COLO668 (cell line): Measurements from ENCODE around the gene MRPL20.
"Not testable (repeated sequence)": the region's sequence is repeated elsewhere in the genome, so short reads cannot be mapped to it uniquely, and the experiment has no call there.

Experiments used
- DNase-seq: peaks from one replicate; lab custom pipeline; 2025; ENCODE audit not compliant: unreplicated experiment; lab: John Stamatoyannopoulos, UW

Gene MRPL20

DNA sequence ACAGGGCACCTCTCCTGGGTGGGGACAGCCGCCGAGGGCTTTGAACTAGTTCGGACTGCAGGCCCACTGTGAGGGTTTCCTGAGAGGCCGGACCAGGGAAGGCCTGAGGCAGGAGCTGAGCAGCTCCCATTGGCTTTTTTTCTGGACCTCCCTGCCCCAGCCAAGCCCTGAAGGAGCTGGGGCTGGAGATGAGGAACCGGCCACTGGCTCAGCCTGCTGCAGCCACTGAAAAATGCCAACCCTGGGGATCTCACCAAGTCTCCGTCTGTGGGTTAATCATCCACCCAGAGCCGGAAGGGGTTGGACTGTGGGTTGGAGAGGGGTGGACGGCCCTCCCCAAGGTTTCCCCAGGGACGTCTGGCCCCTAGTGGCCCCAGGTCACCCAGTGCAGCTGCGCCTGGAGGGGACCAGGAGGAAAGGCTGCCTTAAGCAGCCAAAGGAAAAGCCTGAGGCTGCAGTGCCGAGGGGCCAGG, 30.8 kb upstream of the MRPL20 start:
- DNase-seq: peak; percentile 95

DNA sequence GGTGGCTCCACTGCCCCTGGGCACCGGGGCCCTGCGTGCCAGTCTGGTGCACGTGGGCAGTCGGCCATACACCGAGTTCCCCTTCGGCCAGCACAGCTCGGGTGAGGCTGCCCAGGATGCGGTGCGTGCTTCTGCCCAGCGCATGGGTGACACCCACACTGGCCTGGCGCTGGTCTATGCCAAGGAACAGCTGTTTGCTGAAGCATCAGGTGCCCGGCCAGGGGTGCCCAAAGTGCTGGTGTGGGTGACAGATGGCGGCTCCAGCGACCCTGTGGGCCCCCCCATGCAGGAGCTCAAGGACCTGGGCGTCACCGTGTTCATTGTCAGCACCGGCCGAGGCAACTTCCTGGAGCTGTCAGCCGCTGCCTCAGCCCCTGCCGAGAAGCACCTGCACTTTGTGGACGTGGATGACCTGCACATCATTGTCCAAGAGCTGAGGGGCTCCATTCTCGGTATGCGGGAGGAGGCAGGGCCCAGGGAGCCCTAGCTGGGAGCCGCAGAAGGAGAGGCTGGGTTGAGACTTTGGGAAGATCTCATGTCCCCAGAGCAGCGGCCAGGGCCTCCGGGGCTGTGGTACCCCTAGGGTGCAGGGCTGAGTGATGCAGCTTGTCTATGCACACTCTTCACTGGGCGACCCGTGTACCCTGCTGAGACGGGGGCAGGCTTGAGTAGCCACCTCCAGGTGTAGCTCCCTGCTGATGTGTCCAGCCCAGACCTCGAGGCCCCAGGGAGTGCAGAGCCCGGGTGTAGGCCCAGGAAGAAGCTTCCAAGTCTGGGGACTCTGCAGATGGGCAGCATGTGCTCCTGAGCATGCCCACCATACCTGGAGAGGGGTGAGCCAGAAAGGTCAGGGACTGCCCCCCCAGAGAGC, 30.2 kb upstream of the MRPL20 start:
- DNase-seq: peak; percentile 79

DNA sequence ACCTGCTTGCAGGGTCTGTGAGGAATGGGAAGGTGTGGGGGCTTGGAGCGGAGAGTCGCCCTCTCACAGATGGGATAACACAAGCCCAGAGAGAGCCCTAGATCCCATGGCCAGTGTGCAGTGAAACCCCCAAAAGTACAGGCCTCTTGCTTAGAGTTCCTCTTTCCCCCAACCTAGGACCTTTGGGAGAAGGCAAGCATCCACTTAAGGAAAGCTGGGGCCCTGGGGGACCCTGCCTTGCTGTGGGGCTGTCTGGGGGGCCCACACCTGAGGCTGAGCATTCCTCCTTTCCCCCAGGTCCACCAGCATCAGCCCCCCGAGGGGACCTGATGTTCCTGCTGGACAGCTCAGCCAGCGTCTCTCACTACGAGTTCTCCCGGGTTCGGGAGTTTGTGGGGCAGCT, 29.5 kb upstream of the MRPL20 start:
- no peak for DNase-seq

DNA sequence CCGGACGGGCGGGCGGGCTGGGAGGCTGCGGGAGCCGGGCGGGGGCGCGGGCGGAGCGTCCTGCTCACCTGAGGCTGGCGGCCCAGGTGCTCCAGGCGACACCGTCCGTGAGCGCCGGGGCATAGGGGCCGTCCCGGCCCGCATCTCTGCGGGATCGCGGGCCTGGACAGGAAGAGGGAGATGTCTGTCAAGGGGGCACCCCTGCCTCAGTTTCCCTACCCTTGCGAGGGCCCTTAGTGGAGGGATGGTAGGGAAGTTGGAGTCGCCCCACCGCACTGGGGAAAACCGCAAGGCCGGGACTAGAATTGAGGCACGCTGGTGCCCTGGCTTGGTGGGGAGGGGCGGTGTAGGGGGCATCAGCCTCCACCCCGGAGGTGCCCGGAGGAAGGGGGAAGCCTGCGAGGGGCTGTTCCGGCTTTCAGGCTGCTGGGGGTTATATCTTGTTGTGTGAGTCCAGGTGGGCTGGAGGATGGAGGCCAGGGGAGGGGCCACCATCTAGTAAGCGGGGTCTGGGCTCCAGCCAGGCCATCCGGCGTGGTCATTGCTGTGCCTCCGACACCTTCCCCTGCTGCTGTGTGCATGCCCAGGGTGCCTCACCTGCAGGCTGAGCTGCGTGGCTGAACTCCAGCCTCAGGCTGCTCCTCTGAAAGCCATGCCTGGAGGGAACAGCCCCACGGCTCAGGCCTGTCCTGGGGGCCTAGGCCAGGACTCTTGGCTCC, 29.0 kb upstream of the MRPL20 start:
- peak; percentile 67 for DNase-seq

DNA sequence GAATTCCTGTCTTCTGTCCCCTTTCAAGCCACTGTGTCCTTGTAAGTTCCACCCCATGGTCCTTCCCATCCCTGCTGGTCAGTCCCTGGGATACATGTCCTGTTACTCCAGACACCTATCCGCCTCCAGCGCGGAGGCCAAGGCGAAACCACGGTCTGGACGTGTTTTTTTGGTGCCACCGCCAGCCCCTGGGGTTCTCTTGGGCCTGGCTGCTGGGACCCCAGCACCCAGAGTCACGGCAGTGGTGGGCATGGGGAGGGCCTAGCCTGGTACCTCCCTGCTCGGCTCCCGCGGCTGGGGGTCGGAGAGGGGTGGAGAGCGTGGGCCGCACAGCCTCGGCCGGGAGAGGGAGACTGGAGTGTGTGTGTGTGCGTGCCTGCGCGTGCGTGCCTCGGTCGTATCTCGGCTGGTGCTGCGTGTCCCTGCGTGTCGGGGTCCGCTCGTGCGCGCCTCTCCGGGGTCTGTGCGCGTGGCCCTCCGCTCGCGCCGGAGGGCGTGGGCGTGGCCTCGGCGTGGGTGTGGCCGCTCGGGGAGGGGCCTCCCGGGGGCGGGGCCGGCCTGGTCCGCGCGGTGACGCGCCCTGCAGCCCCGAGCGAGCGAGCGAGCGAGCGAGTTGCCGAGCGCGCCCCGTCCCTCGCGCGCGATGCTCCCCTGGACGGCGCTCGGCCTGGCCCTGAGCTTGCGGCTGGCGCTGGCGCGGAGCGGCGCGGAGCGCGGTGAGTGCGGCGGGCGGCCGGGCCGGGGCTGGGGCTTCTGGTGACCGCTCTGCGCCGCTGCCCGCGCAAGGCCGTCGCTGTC, 28.2 kb upstream of the MRPL20 start, which contains the start of gene VWA1:
TSS of gene VWA1 (plus strand) at position 585 of the 798 bp plus-strand sequence. CDS start at position 644, 59 bp downstream.
- DNase-seq: peak; percentile 97

DNA sequence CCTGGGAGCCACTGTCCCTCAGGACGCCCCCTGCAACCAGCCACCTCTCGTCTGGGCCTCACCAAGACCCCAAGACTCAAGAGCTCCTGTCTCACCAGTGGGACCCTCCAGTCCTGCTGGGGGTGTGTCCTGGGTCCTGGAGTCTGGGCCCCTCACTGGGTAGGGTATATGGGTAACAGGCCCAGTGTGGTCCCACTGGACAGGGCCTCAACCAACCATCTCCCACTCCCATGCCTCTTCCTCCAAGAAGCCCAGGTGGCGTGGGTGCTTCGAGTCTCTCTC, 27.7 kb upstream of the MRPL20 start:
- no peak for DNase-seq

DNA sequence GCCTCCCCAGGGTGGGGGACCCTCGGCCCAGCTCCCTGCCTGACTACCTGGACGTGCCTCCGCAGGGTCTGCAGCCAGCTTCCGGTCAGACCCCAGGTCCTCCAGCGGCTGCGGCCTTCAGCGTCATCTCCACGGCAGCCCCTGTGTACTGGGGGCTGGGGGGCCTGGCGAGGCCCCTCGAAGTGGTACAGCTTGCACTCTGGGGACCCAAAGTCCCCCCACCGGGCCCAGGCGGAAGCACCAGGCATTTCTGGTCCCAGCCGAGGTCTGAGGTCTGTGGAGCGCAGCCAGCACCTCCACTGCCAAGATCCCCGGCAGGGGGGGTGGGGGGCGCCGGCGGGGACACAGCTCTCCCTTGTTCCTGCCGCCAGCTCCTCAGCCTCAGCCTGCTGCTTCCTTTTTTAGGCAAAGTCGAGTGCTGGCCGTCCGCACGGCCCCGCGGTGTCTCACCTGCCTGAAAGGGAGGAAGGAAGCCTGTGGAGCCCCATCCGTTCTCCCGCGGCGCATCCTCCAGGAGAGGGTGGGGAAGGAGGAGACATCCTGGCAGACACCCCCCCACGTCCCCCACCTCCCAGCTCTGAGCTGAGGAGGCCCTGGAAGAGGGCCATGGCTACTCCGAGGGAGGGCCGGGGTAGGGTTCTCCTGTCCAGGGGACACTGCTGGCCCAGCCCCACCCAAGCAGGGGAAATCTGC, 27.2 kb upstream of the MRPL20 start:
- DNase-seq: peak; percentile 71

DNA sequence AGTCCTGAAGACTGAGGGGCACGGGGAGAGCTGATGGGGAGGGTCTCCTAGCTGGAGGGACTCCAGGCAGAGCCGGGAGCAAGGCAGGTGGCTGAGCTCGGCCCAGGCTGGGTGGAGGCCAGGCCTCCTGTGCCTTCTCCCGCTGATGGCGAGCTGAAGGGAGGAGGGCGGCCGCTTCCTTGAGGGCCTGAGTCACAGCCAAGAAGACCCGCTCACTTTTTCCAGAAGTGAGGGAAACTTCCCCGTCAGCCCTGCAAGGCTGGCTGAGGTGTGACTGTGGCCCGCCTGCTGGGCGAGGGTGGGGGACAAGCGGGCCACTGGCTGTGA, 26.7 kb upstream of the MRPL20 start:
- DNase-seq: peak; percentile 73

DNA sequence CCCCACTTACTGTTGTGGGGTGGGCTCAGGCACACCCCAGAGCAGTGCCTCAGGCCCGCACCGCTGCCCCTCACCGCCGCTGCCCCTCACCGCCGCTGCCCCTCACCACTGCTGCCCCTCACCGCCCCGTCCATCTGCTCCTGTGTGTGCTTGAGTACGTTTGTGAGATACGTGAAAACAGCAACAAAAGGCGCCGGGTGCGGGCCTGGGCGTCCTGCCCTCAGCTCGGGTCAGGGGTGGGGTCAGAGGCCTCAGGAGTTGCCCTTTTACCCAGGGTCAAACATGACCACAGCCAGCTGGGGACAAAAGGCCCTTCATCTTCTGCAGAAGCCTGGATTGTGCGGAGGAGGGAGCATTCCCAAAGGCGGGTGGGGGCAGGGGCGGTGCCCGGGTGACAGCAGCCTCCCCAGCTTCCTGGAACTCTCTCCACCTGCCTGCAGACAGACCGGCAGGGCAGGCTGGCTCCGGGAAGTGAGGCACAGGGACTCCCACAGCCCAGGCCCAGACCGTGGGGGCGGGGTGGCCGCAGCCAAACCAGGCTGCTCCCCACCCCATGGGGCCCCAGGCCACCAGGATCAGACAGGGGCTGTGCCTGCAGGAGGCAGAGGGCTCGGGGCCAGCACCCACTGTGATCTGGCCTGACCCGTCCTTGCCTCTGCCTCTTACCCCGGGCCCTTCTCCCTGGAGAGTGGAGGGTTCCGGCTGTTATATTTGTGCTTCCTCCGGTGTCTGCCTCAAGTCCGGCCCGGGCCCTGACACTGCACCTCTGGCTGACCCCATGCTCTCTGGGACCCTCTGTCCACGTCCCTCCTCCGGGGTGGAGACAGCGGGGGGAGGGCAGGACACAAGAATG, 26.1 kb upstream of the MRPL20 start:
- DNase-seq: peak; percentile 99

DNA sequence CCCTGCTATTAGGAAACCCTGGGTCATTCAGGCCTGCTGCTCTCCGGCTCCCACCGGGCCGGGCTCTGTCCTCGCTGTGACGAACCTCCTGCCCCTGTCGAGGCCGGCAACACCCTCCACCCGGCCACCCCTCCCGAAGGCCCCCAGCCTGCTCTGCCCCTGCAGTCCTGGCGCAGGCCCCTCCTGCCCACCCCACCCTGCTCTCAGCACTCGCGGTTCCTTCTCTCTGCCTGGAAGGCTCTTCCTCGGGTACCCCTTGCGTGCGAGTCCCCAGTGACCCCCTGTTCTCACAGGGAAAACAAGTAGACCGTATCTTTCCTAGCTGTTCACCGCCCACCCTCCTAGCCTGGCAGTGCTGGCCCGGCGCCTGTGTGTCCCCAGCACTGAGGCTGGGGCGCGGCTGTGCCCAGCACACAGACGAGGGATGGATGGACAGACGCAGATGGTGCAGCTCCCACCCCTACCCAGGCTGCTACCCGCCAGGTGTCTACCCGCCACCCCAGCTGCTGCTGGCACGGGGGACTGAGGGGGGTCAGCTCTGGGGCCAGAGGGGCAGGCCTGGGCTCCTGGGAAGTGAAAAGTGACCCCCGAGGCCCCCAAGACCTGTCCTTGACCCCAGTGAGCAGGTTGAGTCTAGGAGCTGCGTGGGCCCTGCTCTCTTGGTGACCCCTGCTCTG, 25.3 kb upstream of the MRPL20 start:
- DNase-seq: peak; percentile 72

DNA sequence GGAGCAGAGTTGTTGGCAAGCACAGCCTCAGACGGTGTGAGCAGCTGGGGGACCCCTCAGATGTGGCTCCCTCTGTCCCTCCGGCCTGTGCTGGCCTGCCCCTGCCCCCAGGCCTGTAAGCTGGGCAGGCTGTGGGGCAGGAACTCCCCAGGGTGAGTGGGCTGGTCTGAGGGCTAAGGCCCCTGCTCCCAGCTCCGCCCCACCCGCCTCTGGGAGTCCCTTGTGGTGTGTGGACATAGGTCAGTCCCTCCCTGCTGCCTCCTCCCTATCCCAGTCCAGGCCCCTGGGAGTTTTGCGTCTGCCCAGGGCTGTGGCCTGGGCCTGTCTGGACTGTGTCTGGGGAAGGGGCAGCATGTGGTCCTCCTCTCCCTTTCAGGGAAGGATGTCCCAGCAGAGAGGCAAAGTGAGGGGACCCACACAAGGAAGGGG, 24.8 kb upstream of the MRPL20 start:
- peak; percentile 54 for DNase-seq

DNA sequence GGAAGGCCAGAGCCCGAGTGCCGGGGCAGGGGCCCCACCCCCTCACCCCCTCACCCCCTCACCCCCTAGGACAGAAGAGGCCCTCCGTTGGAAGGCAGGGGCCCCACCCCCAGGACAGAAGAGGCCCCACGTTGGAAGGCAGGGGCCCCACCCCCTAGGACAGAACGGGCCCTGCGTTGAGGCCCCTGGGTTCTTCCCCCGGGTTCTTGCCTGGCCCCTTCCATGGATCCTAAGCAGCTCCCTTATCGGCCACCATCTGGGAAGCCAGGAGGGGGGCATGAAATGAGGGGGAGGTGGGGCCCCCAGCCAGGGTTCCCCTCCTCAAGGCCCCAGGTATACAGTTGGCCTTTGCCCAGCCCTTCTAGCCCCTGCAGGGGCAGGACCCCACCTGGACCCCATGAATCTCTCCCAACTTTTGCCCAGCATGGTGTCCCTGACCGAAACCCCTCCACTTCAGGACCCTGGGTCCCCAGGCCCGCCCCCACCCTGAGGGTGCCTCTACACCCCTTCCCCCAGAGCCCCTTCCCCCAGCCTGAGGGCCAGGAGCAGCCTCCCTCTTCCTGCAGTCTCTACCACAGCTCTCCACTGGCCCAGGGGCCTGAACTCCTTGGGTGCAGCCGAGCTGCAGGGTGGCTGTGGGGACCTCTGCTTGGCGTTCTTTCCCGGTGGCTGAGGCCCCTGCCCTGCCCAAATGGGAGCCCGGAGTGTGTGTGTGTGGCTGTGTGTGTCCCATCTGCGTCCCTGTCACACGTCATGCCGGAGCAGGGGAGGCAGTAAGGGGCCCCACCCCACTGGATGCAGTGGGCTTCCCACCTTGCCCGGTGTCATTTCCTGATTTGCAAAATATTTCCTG, 24.1 kb upstream of the MRPL20 start:
- no peak for DNase-seq

DNA sequence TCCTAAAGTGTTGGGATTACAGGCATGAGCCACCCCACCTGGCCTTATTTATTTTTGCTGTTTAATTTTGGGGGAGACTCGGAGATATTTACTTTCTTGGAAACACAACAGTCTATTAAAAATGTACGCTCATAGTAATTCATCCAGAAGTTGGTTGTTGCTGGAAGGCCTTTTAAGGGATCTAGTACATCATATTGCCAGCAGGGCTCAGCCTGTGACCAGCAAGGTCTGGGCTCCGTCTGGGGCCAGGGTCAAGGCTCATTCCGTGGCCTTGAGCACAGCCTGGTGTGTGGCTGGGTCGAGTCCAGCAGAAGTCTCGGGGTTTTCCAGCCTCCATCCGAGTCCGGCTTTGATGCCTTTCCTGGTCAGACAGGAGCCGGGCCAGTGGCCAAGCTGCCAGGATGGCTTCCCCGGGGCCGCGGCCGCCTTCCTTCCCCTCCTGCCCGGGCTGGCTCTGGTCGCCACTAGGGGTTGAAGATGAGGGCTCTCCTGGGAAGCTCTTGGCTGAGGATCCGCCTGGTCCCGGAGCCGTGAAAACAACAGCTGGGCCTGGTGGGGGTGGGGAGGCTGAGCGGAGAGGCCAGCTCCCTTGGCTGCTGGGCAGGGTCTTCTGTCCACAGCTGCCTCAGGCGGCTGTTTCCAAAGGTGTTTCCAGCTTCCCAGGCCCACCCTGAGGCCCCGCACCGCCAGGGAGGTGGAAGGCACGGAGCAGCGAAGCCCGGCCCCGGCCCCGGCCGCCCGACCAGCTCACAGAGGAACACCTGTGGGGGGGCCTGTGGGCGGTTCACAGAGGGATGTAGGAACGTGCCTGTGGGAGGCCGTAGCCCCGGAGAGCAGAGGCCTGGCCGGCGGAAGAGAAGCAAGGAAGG, 23.3 kb upstream of the MRPL20 start:
- DNase-seq: peak; percentile 92

DNA sequence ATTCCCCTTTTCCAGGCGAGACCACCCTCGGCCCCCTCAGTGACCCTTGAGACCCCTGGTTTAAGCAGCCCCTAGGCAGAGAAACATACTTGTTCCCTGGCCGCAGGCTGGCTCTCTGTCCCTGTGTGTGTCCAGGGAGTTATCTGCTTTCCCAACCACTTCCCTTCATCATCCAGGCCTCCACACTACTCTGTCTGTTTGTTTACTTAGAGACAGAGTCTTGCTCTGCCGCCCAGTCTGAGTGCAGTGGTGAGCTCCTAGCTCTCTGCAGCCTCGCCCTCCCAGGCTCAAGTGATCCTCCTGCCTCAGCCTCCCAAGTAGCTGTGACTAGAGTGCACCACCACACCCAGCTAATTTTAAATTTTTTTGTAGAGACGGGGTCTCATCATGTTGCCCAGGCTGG, 22.6 kb upstream of the MRPL20 start:
- DNase-seq: peak; percentile 50

DNA sequence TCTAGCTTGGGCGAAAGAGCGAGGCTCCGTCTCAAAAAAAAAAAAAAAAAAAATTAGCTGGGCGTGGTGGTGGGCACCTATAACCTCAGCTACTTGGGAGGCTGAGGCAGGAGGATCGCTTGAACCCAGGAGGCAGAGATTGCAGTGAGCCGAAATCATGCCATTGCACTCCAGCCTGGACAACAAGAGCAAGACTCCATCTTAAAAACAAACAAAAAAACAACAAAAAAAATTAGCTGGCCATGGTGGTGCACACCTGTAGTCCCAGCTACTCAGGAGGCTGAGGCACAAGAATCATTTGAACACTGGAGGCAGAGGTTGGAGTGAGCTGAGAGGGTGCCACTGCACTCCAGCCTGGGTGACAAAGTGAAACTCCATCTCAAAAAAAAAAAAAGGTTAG, 21.9 kb upstream of the MRPL20 start:
- DNase-seq: not testable (repeated sequence)

DNA sequence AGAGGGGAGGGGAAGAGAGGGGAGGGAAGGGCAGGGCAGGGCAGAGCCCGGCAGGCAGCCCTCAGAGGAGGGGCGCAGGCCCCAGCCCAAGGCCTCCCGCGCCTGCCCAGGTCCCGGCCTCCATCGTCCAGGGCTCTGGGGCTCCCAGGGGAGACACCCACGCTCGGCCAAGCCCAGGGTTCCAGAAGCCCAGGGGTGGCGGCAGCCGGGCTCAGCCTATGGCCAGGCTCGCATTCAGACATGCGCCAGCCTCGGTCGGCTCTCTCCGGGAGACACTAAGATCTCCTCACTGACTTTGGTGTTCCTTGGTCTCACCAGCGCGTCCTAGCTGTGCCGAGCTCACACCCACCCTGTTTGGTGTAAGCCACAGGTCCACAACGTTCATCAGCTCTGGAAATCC, 21.1 kb upstream of the MRPL20 start:
- no peak for DNase-seq

DNA sequence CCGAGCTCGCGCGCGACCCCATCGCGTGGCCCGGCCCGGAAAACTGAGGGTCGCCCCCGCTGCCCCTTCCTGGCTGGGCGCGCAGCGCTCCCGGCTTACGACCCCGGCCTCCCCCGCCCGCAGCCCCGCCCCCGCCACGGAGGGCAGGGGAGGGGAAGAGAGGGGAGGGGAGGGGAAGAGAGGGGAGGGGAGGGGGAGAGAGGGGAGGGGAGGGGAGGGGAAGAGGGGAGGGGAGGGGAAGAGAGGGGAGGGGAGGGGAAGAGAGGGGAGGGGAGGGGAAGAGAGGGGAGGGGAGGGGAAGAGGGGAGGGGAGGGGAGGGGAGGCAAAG, 20.7 kb upstream of the MRPL20 start:
- no peak for DNase-seq
